Bronchial epithelial cell (primary cell): ENCODE measurements around the gene RPS15. TPM values are rescaled to one million over a fixed set of nuclear protein-coding genes. Genes with fewer than 3 reads are reported as not detected.

Source experiments
- DNase-seq: peaks from one replicate; pipeline ENCODE4 v3.0.0-alpha.2; 2010; ENCODE audit warnings: low read depth
- FAIRE-seq: peaks from 2 replicates; lab custom pipeline; 2011; peaks lifted over from hg19 to GRCh38; lab: Jason Lieb, UNC
- H3K27me3 ChIP-seq: 2 replicates; pipeline ENCODE4 v1.5.1; 2011; ENCODE audit warnings: low read length; ENCODE audit not compliant: control insufficient read depth, insufficient read depth
- H3K36me3 ChIP-seq: 2 replicates; pipeline ENCODE4 v1.5.1; 2011; ENCODE audit warnings: low read length; ENCODE audit not compliant: control insufficient read depth, insufficient read depth
- H3K4me3 ChIP-seq: 2 replicates; pipeline ENCODE4 v1.5.1; 2011; ENCODE audit warnings: mild to moderate bottlenecking, low read depth, low read length, control low read depth
- total RNA-seq: library from RNA; depleted of rRNA; stranded (reverse); fragments of >200 nt; gene quantifications from 2 replicates; pipeline ENCODE4 v1.2.1, GENCODE V29; 2014
- TF ChIP-seq, protein P1 (sequence below): IDR thresholded peaks from 2 replicates; pipeline ENCODE4 v1.5.1; 2011; ENCODE audit warnings: mild to moderate bottlenecking, moderate library complexity, low read length, control low read depth, inconsistent platforms; ENCODE audit not compliant: insufficient read depth, severe bottlenecking

Gene RPS15
- total RNA-seq, 1 donor from 2014 or later: 966 TPM

DNA sequence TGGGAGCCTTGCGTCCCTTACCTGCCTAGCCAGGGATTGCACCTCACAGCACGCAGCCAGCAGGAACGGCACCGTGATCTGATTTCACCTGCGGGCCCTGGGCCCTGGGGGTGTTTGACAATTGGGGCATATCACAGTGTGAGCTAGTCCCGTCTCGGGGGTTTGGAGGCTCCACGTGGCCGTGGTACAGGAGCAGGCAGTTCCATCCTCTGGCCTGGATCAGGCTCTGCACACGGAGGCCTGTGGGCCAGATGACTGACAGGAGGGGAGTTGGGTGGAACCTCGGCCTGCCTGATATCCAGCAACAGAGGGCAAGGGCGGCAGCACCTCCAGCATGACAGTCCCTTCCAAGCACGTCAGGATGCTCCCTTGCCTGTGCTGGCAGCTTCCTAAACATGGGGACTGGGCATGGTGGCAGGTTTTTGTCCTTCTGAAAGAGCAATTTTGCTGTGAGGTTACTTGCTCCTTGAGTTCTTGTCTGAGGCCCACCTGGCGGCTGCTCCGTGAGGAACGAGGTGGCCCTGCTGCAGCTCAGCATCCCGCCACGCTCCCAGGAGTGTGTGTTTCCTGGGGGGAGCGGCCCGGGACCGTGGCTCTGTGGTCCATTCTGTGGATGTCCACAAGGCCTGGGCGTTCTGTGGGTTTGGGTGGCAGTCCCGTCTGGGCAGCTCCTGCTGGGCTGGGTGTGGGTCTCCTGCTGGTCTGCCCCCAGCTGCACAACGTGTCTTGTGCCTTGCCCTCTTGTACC is 6.3 kb upstream of the RPS15 start:
- peaks cover 48% of the 10 kb centered on the region for H3K36me3 ChIP-seq
- TF ChIP-seq, protein P1, sequence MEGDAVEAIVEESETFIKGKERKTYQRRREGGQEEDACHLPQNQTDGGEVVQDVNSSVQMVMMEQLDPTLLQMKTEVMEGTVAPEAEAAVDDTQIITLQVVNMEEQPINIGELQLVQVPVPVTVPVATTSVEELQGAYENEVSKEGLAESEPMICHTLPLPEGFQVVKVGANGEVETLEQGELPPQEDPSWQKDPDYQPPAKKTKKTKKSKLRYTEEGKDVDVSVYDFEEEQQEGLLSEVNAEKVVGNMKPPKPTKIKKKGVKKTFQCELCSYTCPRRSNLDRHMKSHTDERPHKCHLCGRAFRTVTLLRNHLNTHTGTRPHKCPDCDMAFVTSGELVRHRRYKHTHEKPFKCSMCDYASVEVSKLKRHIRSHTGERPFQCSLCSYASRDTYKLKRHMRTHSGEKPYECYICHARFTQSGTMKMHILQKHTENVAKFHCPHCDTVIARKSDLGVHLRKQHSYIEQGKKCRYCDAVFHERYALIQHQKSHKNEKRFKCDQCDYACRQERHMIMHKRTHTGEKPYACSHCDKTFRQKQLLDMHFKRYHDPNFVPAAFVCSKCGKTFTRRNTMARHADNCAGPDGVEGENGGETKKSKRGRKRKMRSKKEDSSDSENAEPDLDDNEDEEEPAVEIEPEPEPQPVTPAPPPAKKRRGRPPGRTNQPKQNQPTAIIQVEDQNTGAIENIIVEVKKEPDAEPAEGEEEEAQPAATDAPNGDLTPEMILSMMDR: no peak
- FAIRE-seq (no peak), DNase-seq (no peak)
- H3K4me3 ChIP-seq: no peak overlapping the region
- no peaks in the 10 kb centered on the region for H3K27me3 ChIP-seq

DNA sequence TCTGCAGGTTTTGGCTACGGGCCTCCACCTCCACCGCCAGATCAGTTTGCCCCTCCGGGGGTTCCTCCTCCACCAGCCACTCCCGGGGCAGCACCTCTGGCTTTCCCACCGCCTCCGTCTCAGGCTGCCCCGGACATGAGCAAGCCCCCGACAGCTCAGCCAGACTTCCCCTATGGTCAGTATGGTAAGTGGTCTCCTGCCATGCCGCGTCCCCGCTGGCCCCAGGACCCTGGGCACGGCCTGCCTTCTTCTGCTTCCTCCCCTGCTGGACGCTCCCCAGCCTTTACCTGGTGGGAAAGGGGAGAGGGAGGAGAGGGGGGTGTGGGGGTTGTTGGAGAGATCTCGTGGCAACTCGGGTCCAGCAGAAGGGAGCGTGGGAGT is 5.7 kb upstream of the RPS15 start:
- H3K27me3 ChIP-seq: no peaks in the 10 kb centered on the region
- peaks cover 43% of the 10 kb centered on the region for H3K36me3 ChIP-seq
- DNase-seq (no peak), FAIRE-seq (no peak)
- TF ChIP-seq, protein P1: no peak
- H3K4me3 ChIP-seq: no peak overlapping the region

DNA sequence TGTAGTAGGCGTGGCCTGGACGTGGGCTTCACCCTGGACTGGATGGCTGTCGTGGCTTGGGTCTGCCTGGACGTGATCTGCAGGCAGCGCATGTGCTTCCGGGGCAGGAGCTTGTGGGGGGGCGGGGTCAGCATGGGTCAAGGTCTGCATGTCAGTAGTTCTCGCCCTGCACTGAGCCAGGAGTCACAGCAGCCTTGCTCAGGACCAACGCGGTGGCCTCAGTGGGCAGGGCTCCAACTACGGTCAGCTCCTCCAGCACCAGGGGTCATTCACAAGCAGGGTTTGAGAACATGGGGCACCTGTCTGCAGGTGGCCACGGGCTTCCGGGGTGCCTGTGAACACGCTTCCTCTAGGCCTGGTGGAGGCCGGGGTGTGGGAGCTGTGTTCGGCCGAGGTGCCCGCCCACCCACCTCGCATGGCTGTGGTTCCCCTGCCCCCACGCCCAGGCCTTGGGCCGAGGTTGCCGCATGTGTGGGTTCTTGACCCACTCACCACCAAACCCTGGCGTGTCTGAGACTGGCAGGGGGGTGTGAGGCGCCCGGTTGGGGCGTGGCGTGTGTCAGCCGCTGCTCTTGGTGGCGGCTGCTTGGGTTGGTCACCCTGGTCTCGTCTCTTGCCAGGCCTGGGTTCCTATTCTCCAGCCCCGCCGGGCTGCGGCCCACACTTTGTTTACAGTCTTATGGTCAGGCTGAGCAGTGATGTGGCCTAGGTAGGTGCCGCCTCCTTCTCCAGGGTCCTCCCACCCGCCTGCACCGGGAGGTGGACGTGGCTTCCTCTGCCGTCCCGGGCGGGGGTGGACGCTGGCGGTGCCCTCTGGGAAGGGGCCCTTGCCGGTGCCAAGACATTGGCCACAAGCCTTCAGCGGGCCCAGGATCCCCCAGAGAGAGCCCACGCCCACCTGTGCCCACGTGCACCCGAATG is 4.8 kb upstream of the RPS15 start:
- DNase-seq (no peak), FAIRE-seq (no peak)
- peaks cover 39% of the 10 kb centered on the region for H3K36me3 ChIP-seq
- no peaks in the 10 kb centered on the region for H3K27me3 ChIP-seq
- TF ChIP-seq, protein P1: no peak
- no peak overlapping the region for H3K4me3 ChIP-seq

DNA sequence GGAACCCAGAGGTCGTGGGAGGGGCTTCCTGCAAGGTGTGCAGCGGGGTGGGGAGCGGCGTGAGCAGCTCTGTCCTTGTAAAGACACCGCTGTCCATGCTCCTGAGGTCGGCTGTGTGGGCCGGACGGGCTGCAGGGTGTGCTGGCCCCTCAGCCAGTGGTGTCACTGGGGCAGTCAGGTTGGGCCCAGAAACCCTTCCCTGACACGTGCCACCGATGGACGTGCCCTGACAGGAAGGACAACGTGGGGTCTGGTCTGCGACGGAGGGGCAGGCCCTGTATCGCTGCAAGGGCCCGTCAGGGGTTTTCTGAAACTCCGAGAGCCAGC is 4.2 kb upstream of the RPS15 start:
- H3K36me3 ChIP-seq: peaks cover 35% of the 10 kb centered on the region
- no peak for FAIRE-seq
- no peak overlapping the region for H3K4me3 ChIP-seq
- TF ChIP-seq, protein P1: no peak
- no peak for DNase-seq
- H3K27me3 ChIP-seq: no peaks in the 10 kb centered on the region

DNA sequence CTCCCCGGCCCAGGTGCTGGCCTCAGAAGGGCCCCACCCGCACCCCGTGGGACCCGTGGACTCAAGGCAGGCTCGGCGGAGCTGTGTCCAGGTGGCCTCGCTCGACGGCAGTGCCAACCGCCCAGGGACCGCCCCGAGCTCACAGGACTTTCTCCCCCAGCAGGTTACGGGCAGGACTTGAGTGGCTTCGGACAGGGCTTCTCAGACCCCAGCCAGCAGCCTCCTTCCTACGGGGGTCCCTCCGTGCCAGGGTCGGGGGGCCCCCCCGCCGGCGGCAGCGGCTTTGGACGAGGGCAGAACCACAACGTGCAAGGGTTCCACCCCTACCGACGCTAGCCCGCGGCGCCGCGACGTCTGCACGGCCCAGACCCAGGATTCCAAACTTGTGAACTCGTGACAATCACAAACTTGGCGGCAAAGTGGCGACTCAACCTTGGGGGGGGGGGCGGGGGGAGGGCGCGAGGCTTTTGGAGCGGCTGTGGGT is 3.6 kb upstream of the RPS15 start:
- DNase-seq: no peak
- H3K36me3 ChIP-seq: peaks cover 34% of the 10 kb centered on the region
- TF ChIP-seq, protein P1: no peak
- H3K4me3 ChIP-seq: no peak overlapping the region
- H3K27me3 ChIP-seq: no peaks in the 10 kb centered on the region
- FAIRE-seq: no peak
